OCI-LY7 (cell line): ENCODE results near the gene STS.

ENCODE experiments used
- CTCF ChIP-seq: fragments of 200-600 bp; sonication (generic); conservative IDR thresholded peaks from 2 replicates; pipeline ENCODE4 v1.5.1; 2014; ENCODE audit warnings: mild to moderate bottlenecking, antibody characterized with exemption, low read length, moderate library complexity, mixed read lengths
- EZH2phosphoT487 ChIP-seq: fragments of 200-600 bp; sonication (generic); IDR thresholded peaks from 2 replicates; pipeline ENCODE4 v1.6.1; 2018; ENCODE audit warnings: low read depth, borderline replicate concordance, mild to moderate bottlenecking, mixed run types, antibody characterized with exemption, low read length, moderate library complexity, mixed read lengths

- TF ChIP-seq CTCF (no peak), EZH2phosphoT487 (no peak)
These were observed 20.9 kb downstream of the STS start for GRCh38 chrX:7168371-7168770.
